Osteocyte (in vitro differentiated cells): ENCODE data around the gene TTLL4. TPM values are rescaled to one million over a fixed set of nuclear protein-coding genes. Genes with fewer than 3 reads are reported as not detected.

Source experiments
- DNase-seq: peaks from one replicate; pipeline ENCODE4 v3.0.0; 2021; ENCODE audit warnings: mixed read lengths; ENCODE audit not compliant: unreplicated experiment; ENCODE audit errors: extremely low spot score
- H3K27ac Mint-ChIP-seq: one replicate; pipeline ENCODE4 v1.8.0; 2021; ENCODE audit warnings: mild to moderate bottlenecking, mixed read lengths; ENCODE audit not compliant: unreplicated experiment
- H3K27me3 Mint-ChIP-seq: one replicate; pipeline ENCODE4 v1.8.0; 2021; ENCODE audit warnings: mixed read lengths; ENCODE audit not compliant: unreplicated experiment
- H3K36me3 Mint-ChIP-seq: one replicate; pipeline ENCODE4 v1.8.0; 2021; ENCODE audit warnings: mixed read lengths; ENCODE audit not compliant: unreplicated experiment
- H3K4me1 Mint-ChIP-seq: one replicate; pipeline ENCODE4 v1.8.0; 2021; ENCODE audit warnings: mixed read lengths; ENCODE audit not compliant: unreplicated experiment
- H3K4me3 Mint-ChIP-seq: one replicate; pipeline ENCODE4 v1.8.0; 2021; ENCODE audit warnings: mild to moderate bottlenecking, moderate library complexity, mixed read lengths; ENCODE audit not compliant: unreplicated experiment
- H3K9me3 Mint-ChIP-seq: one replicate; pipeline ENCODE4 v1.8.0; 2021; ENCODE audit warnings: mixed read lengths; ENCODE audit not compliant: unreplicated experiment
- total RNA-seq: library from RNA; stranded (reverse); gene quantifications from 2 replicates; pipeline ENCODE4 v1.2.1, GENCODE V29; 2021
- TF ChIP-seq, protein P1 (sequence below): fragments of 200-600 bp; sonication (generic); IDR thresholded peaks from 2 replicates; pipeline ENCODE4 v1.5.0; 2021; ENCODE audit warnings: antibody characterized with exemption, mild to moderate bottlenecking, moderate library complexity

Gene TTLL4
- total RNA-seq, 1 donor from 2014 or later, result 28.6 TPM

DNA sequence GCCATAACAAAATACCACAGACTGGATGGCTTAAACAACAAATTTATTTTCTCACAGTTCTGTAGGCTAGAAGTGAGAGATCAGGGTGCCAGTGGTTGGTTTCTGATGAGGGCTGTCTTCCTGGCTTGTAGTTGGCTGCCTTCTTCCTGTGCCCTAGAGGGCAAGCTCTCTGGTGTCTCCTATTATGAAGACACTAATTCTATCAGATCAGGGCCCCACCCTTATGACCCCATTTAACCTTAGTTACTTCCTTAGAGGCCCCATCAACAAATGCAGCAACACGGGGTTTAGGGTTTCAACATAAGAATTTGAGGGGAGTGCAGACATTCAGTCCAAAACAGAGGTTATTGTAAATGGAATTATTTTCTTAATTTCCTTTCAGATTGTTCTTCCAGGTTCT is 94.2 kb downstream of the TTLL4 start:
- H3K27ac Mint-ChIP-seq, result peak overlapping the region; percentile 96
- peaks cover 20% of the 10 kb centered on the region for H3K4me1 Mint-ChIP-seq
- peaks cover 9% of the 10 kb centered on the region for H3K27me3 Mint-ChIP-seq
- peaks cover 1% of the 10 kb centered on the region for H3K36me3 Mint-ChIP-seq
- no peaks in the 10 kb centered on the region for H3K9me3 Mint-ChIP-seq
- no peak for DNase-seq
- TF ChIP-seq, protein P1, sequence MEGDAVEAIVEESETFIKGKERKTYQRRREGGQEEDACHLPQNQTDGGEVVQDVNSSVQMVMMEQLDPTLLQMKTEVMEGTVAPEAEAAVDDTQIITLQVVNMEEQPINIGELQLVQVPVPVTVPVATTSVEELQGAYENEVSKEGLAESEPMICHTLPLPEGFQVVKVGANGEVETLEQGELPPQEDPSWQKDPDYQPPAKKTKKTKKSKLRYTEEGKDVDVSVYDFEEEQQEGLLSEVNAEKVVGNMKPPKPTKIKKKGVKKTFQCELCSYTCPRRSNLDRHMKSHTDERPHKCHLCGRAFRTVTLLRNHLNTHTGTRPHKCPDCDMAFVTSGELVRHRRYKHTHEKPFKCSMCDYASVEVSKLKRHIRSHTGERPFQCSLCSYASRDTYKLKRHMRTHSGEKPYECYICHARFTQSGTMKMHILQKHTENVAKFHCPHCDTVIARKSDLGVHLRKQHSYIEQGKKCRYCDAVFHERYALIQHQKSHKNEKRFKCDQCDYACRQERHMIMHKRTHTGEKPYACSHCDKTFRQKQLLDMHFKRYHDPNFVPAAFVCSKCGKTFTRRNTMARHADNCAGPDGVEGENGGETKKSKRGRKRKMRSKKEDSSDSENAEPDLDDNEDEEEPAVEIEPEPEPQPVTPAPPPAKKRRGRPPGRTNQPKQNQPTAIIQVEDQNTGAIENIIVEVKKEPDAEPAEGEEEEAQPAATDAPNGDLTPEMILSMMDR, result no peak
- no peak overlapping the region for H3K4me3 Mint-ChIP-seq

Other genes starting within 250 kb of the TTLL4 start
- 14.6 and 15.0 TPM in 2 replicates for gene USP37, start 142.5 kb upstream of the TTLL4 start, total RNA-seq
- gene CNOT9, start 142.0 kb upstream of the TTLL4 start, total RNA-seq, result 40.3 and 41.6 TPM in 2 replicates
- 16.7 and 24.7 TPM in 2 replicates for gene PLCD4, start 102.9 kb upstream of the TTLL4 start, total RNA-seq
- gene ZNF142, start 51.2 kb upstream of the TTLL4 start, total RNA-seq, result 33.4 and 35.5 TPM in 2 replicates
- 36.5 and 40.9 TPM in 2 replicates for gene BCS1L, start 51.2 kb upstream of the TTLL4 start, total RNA-seq
- 35.7 and 36.7 TPM in 2 replicates for gene RNF25, start 38.8 kb upstream of the TTLL4 start, total RNA-seq
- 60.7 and 67.8 TPM in 2 replicates for gene STK36, start 38.7 kb upstream of the TTLL4 start, total RNA-seq
- gene CYP27A1, start 71.3 kb downstream of the TTLL4 start, total RNA-seq, result 3.2 and 4.1 TPM in 2 replicates
- not detected in 2 replicates for gene PRKAG3, start 121.0 kb downstream of the TTLL4 start, total RNA-seq
- 0.42 and 0.64 TPM in 2 replicates for gene WNT6, start 149.0 kb downstream of the TTLL4 start, total RNA-seq
- gene WNT10A, start 170.0 kb downstream of the TTLL4 start, total RNA-seq, result not detected in 2 replicates
- gene CDK5R2, start 248.8 kb downstream of the TTLL4 start, total RNA-seq, result not detected in 2 replicates